Nephron (organoid): ENCODE data around the gene DERA.
"Not testable (repeated sequence)": the region's sequence is repeated elsewhere in the genome, so short reads cannot be mapped to it uniquely, and the experiment has no call there.

ENCODE experiments used
- H3K27ac Mint-ChIP-seq, 3 experiments: 2 replicates each; pipeline ENCODE4 v1.8.0; 2020; ENCODE audit warnings: mixed read lengths in 3 of 3, mild to moderate bottlenecking in 2 of 3, moderate library complexity in 1 of 3
- H3K27me3 Mint-ChIP-seq: 2 replicates; pipeline ENCODE4 v1.8.0; 2021; ENCODE audit warnings: low read depth, mild to moderate bottlenecking, moderate library complexity, mixed read lengths
- H3K36me3 Mint-ChIP-seq: 2 replicates; pipeline ENCODE4 v1.8.0; 2020; ENCODE audit warnings: low read depth, mixed read lengths
- H3K4me1 Mint-ChIP-seq: 2 replicates; pipeline ENCODE4 v1.8.0; 2020; ENCODE audit warnings: mixed read lengths
- H3K4me3 Mint-ChIP-seq, 3 experiments: 2 replicates each; pipeline ENCODE4 v1.8.0; 2020; ENCODE audit warnings: mild to moderate bottlenecking in 3 of 3, mixed read lengths in 3 of 3, moderate library complexity in 2 of 3
- H3K9me3 Mint-ChIP-seq: 2 replicates; pipeline ENCODE4 v1.8.0; 2020; ENCODE audit warnings: mixed read lengths
- TF ChIP-seq, protein P1 (sequence below), 3 experiments: fragments of 200-600 bp; sonication (generic); IDR thresholded peaks; one replicate each; pipeline ENCODE4 v1.5.0; 2021; ENCODE audit warnings: antibody characterized with exemption in 3 of 3; ENCODE audit not compliant: unreplicated experiment in 3 of 3

DERA gene

GRCh38 chr12:15963271-15963670 lies 52.1 kb downstream of the DERA start:
- Mint-ChIP-seq H3K4me3 (no peak overlapping the region), H3K4me1 (no peaks in the 10 kb centered on the region), H3K27ac (peak overlapping the region in 1 of 3 experiments; percentile 8), H3K9me3 (no peaks in the 10 kb centered on the region), H3K36me3 (peaks cover 42% of the 10 kb centered on the region), H3K27me3 (no peaks in the 10 kb centered on the region)
- TF ChIP-seq, protein P1, sequence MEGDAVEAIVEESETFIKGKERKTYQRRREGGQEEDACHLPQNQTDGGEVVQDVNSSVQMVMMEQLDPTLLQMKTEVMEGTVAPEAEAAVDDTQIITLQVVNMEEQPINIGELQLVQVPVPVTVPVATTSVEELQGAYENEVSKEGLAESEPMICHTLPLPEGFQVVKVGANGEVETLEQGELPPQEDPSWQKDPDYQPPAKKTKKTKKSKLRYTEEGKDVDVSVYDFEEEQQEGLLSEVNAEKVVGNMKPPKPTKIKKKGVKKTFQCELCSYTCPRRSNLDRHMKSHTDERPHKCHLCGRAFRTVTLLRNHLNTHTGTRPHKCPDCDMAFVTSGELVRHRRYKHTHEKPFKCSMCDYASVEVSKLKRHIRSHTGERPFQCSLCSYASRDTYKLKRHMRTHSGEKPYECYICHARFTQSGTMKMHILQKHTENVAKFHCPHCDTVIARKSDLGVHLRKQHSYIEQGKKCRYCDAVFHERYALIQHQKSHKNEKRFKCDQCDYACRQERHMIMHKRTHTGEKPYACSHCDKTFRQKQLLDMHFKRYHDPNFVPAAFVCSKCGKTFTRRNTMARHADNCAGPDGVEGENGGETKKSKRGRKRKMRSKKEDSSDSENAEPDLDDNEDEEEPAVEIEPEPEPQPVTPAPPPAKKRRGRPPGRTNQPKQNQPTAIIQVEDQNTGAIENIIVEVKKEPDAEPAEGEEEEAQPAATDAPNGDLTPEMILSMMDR (IDR thresholded peaks at IDR 0.05; ENCODE audit: unreplicated experiment in 3 of 3) = no peak

DNA sequence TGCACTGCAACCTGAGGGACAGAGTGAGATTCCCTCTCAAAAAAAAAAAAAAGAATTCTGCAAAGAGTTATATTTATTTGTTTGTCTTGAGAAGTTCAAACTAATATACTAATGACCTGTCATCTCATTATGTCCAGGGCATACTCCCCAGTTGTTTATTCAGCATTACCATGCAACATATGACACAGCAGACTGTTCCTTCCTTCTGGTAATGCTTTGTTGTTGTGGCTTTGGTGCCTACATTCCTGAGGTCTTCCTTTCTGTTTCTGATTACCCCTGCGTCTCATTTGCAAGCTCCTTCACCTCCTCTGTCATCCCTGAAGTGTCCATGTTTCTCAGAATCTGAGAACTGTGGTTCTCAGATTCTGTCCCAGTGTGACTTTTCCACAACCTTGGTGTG lies 55.3 kb downstream of the DERA start:
- Mint-ChIP-seq H3K4me3 (no peak overlapping the region), H3K36me3 (peaks cover 36% of the 10 kb centered on the region), H3K9me3 (no peaks in the 10 kb centered on the region), H3K4me1 (no peaks in the 10 kb centered on the region), H3K27ac (peak overlapping the region in 1 of 3 experiments; percentile 34), H3K27me3 (no peaks in the 10 kb centered on the region)
- TF ChIP-seq, protein P1 (IDR thresholded peaks at IDR 0.05; ENCODE audit: unreplicated experiment in 3 of 3) = no peak

DNA sequence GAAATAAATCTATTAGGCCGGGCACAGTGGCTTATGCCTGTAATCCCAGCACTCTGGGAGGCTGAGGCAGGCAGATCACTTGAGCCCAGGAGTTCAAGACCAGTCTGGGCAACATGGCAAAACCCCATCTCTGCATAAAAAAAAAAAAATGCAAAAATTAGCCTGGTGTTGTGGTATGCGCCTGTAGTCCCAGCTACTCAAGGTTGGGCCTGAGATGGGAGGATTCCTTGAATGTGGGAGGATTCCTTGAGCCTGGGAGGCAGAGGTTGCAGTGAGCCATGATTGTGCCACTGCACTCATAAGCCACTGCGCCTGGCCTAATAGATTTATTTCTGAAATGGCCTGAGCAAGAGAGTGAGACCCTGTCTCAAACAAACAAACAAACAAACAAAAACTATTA lies 55.9 kb downstream of the DERA start:
- not testable (repeated sequence) for H3K27ac Mint-ChIP-seq, H3K27me3 Mint-ChIP-seq, H3K4me1 Mint-ChIP-seq, H3K4me3 Mint-ChIP-seq, H3K9me3 Mint-ChIP-seq
- H3K36me3 Mint-ChIP-seq = peaks cover 32% of the 10 kb centered on the region

DNA sequence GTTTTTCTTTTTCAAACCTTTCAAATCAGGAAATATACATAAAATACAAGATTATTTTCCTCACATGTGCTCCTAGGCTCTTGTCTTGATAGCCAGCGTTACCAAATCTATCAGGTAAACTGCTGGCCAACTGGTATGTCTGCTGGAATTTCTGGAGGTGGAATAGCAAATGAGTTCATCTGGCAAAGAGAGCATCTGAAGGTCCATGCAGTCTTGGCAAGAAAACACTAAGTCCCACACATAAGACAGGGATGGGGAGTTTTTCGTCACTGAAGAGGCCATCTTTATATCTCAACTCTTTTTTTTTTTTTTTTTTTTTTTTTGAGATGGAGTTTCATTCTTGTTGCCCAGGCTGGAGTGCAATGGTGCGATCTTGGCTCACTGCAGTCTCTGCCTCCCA lies 60.1 kb downstream of the DERA start:
- no peak overlapping the region for H3K4me3 Mint-ChIP-seq
- H3K9me3 Mint-ChIP-seq = no peaks in the 10 kb centered on the region
- H3K36me3 Mint-ChIP-seq = peaks cover 15% of the 10 kb centered on the region
- TF ChIP-seq, protein P1 (IDR thresholded peaks at IDR 0.05; ENCODE audit: unreplicated experiment in 3 of 3) = no peak
- H3K4me1 Mint-ChIP-seq = no peaks in the 10 kb centered on the region
- no peak overlapping the region for H3K27ac Mint-ChIP-seq
- H3K27me3 Mint-ChIP-seq = no peaks in the 10 kb centered on the region

- Mint-ChIP-seq H3K27me3 (no peaks in the 10 kb centered on the region), H3K36me3 (peaks cover 16% of the 10 kb centered on the region), H3K9me3 (no peaks in the 10 kb centered on the region), H3K27ac (no peak overlapping the region), H3K4me1 (peaks cover 4% of the 10 kb centered on the region), H3K4me3 (no peak overlapping the region)
- TF ChIP-seq, protein P1 (IDR thresholded peaks at IDR 0.05; ENCODE audit: unreplicated experiment in 3 of 3) = no peak
Measured at GRCh38 chr12:15972894-15973293, 61.8 kb downstream of the DERA start.

GRCh38 chr12:15977999-15978951 lies 67.1 kb downstream of the DERA start:
- Mint-ChIP-seq H3K9me3 (no peaks in the 10 kb centered on the region), H3K36me3 (peaks cover 11% of the 10 kb centered on the region), H3K4me3 (peak overlapping the region in 2 of 3 experiments; percentile 4 to 6), H3K4me1 (peaks cover 43% of the 10 kb centered on the region), H3K27ac (peak overlapping the region; percentile 85 to 93 (median 89)), H3K27me3 (no peaks in the 10 kb centered on the region)
- TF ChIP-seq, protein P1 (IDR thresholded peaks at IDR 0.05; ENCODE audit: unreplicated experiment in 3 of 3) = no peak
